Endothelial cell of umbilical vein (primary cell): Measurements from ENCODE around the gene PNPLA1. TPM values are rescaled to one million over a fixed set of nuclear protein-coding genes. Genes with fewer than 3 reads are reported as not detected.

Experiments
- BruUV-seq: library from RNA; stranded (reverse); fragments of 400-500 nt; replicated peaks from 2 replicates; lab custom pipeline; 2021; lab: Mats Ljungman, UMichigan
- CTCF ChIA-PET: fragments of 300-600, 350-600 bp; sonication (Branson Sonifier 250); formaldehyde crosslinking; loops from one replicate; lab custom pipeline; 2021; ENCODE audit warnings: antibody characterized with exemption, inconsistent platforms; lab: Charles Lee
- POLR2A ChIA-PET: fragments of 300-600, 350-600 bp; sonication (Branson Sonifier 250); formaldehyde crosslinking; loops from one replicate; lab custom pipeline; 2021; ENCODE audit warnings: antibody characterized with exemption, inconsistent platforms; lab: Charles Lee
- DNase-seq: peaks from one replicate; pipeline ENCODE4 v3.0.0-alpha.2; 2011; ENCODE audit warnings: low read depth, low spot score
- FAIRE-seq: peaks from 2 replicates; lab custom pipeline; 2011; peaks lifted over from hg19 to GRCh38; lab: Jason Lieb, UNC
- H2AFZ ChIP-seq: 2 replicates; pipeline ENCODE4 v1.6.0; 2012; ENCODE audit warnings: low read depth, low read length, control low read depth, inconsistent platforms
- H3K27ac ChIP-seq: 2 replicates; pipeline ENCODE4 v1.5.1; 2011; ENCODE audit warnings: low read depth, mild to moderate bottlenecking, control low read depth, low read length, moderate library complexity; ENCODE audit not compliant: insufficient read depth
- H3K27me3 ChIP-seq, 2 experiments: 2 replicates each; pipeline versions ENCODE4 v1.6.0 to v1.6.1; 2011; ENCODE audit warnings: low read length in 2 of 2, mixed read lengths in 1 of 2; ENCODE audit not compliant: control insufficient read depth in 2 of 2, insufficient read depth in 2 of 2
- H3K36me3 ChIP-seq, 2 experiments: 2 replicates in 1 of 2; 3 replicates in 1 of 2; pipeline ENCODE4 v1.5.1; 2011; ENCODE audit warnings: low read length in 2 of 2, mild to moderate bottlenecking in 1 of 2, moderate library complexity in 1 of 2; ENCODE audit not compliant: control insufficient read depth in 2 of 2, insufficient read depth in 2 of 2; ENCODE audit errors: extremely low read depth in 1 of 2
- H3K4me1 ChIP-seq: 3 replicates; pipeline ENCODE4 v1.5.1; 2011; ENCODE audit warnings: mild to moderate bottlenecking, low read length; ENCODE audit not compliant: control insufficient read depth, insufficient read depth; ENCODE audit errors: extremely low read depth
- H3K4me2 ChIP-seq: 2 replicates; pipeline ENCODE4 v1.6.1; 2011; ENCODE audit warnings: low read length, control low read depth, mixed read lengths; ENCODE audit not compliant: insufficient read depth
- H3K4me3 ChIP-seq, 3 experiments: fragments of 200-600 bp in 1 of 3; sonication (generic), shearing (Covaris generic) in 1 of 3; replicated peaks in 1 of 3; 2 replicates each; pipeline ENCODE4 v1.5.1; 2011 to 2016; ENCODE audit warnings: control low read depth in 3 of 3, low read length in 3 of 3, mild to moderate bottlenecking in 2 of 3, inconsistent platforms in 1 of 3, low read depth in 1 of 3, moderate library complexity in 1 of 3; ENCODE audit not compliant: insufficient read depth in 1 of 3
- H3K79me2 ChIP-seq: 2 replicates; pipeline ENCODE4 v1.6.0; 2012; ENCODE audit warnings: low read length, inconsistent platforms; ENCODE audit not compliant: control insufficient read depth, insufficient read depth
- H3K9ac ChIP-seq: replicated peaks from 2 replicates; pipeline ENCODE3; 2011; ENCODE audit warnings: low read length, control low read depth; ENCODE audit not compliant: insufficient read depth; ENCODE audit errors: extremely low read depth
- H3K9me1 ChIP-seq: replicated peaks from 3 replicates; pipeline ENCODE4 v1.6.0; 2011; ENCODE audit warnings: mild to moderate bottlenecking, low read length; ENCODE audit not compliant: control insufficient read depth, insufficient read depth; ENCODE audit errors: extremely low read depth
- H3K9me3 ChIP-seq: replicated peaks from 2 replicates; pipeline ENCODE4 v1.5.1; 2012; ENCODE audit warnings: low read length, inconsistent platforms; ENCODE audit not compliant: control insufficient read depth, insufficient read depth
- H4K20me1 ChIP-seq: replicated peaks from 2 replicates; pipeline ENCODE3; 2011; ENCODE audit warnings: mild to moderate bottlenecking, low read length; ENCODE audit not compliant: control insufficient read depth, insufficient read depth; ENCODE audit errors: extremely low read depth
- CTCF ChIP-seq, 2 donors: IDR thresholded peaks; 1 replicate in 1 of 2; 2 replicates in 1 of 2; pipeline ENCODE4 v1.5.1; 2011; ENCODE audit warnings: low read length in 2 of 2, mild to moderate bottlenecking in 2 of 2, moderate library complexity in 2 of 2, control low read depth in 1 of 2, inconsistent platforms in 1 of 2, low read depth in 1 of 2; ENCODE audit not compliant: insufficient read depth in 1 of 2; ENCODE audit errors: extremely low read depth in 1 of 2
- EZH2 ChIP-seq: IDR thresholded peaks from 2 replicates; pipeline ENCODE4 v1.6.1; 2012; ENCODE audit warnings: borderline replicate concordance, low read depth, mild to moderate bottlenecking, moderate library complexity, low read length, inconsistent platforms; ENCODE audit not compliant: severe bottlenecking
- FOS ChIP-seq: IDR thresholded peaks from 2 replicates; pipeline ENCODE4 v1.6.1; 2011; ENCODE audit warnings: mild to moderate bottlenecking, low read length, moderate library complexity, borderline replicate concordance; ENCODE audit not compliant: insufficient read depth
- GATA2 ChIP-seq: IDR thresholded peaks from 2 replicates; pipeline ENCODE4 v1.7.0; 2011; ENCODE audit warnings: low read depth, mild to moderate bottlenecking, moderate library complexity, mixed read lengths, low read length; ENCODE audit not compliant: insufficient read length, insufficient read depth
- JUN ChIP-seq: IDR thresholded peaks from 2 replicates; pipeline ENCODE4 v1.6.1; 2011; ENCODE audit warnings: borderline replicate concordance, low read depth; ENCODE audit not compliant: insufficient read length, insufficient read depth
- MAX ChIP-seq: IDR thresholded peaks from 2 replicates; pipeline ENCODE4 v1.6.1; 2011; ENCODE audit not compliant: insufficient read depth, insufficient read length
- MYC ChIP-seq: IDR thresholded peaks from one replicate; pipeline ENCODE4 v1.6.1; 2011; ENCODE audit warnings: mild to moderate bottlenecking, low read depth, low read length
- POLR2A ChIP-seq: IDR thresholded peaks from 2 replicates; pipeline ENCODE4 v1.6.1; 2012; ENCODE audit warnings: low read depth, mild to moderate bottlenecking, control low read depth, low read length
- POLR2AphosphoS5 ChIP-seq: IDR thresholded peaks from 2 replicates; pipeline ENCODE4 v1.6.1; 2012; ENCODE audit warnings: low read depth, mild to moderate bottlenecking, control low read depth, low read length, moderate library complexity; ENCODE audit not compliant: insufficient read depth
- dilution Hi-C: fragments of 300-500 bp; cut with MboI; formaldehyde crosslinking; loops from one replicate; pipeline ENCODE4 v1.15.0; 2019; ENCODE audit warnings: low sequenced_read_pairs; ENCODE audit not compliant: extremely low pct_ligation_motif_present
- intact Hi-C: fragments of 100-400 bp; cut with micrococcal nuclease; formaldehyde crosslinking; loops from one replicate; pipeline ENCODE4 v1.10.0; 2022
- polyA plus RNA-seq, 4 experiments: library from polyadenylated mRNA; depleted of rRNA in 3 of 4; stranded (reverse) in 3 of 4; unstranded in 1 of 4; fragments of >200 nt; gene quantifications; 2 replicates each; pipeline versions ENCODE4 v1.2.1 to v1.2.3, GENCODE V29; 2011 to 2012; ENCODE audit warnings: missing spikeins in 1 of 4
- total RNA-seq: library from RNA; stranded (reverse); gene quantifications from 2 replicates; pipeline ENCODE4 v1.2.3, GENCODE V29; 2021

Gene PNPLA1
- total and polyA plus RNA-seq, 2 donors (not counting 3 experiments of a cell fraction or from before 2014, with no cell fraction given) = not detected

GRCh38 chr6:36285797-36286196, 15.9 kb downstream of the PNPLA1 start:
- no TSS peak for BruUV-seq
- Histone ChIP-seq H3K36me3 (no peaks in the 10 kb centered on the region), H2AFZ (no peak overlapping the region), H3K4me2 (no peak overlapping the region), H4K20me1 (no peaks in the 10 kb centered on the region), H3K79me2 (no peaks in the 10 kb centered on the region), H3K27me3 (peaks cover 32 to 36% of the 10 kb centered on the region in 2 experiments), H3K9me3 (no peaks in the 10 kb centered on the region), H3K9ac (no peak overlapping the region), H3K9me1 (no peaks in the 10 kb centered on the region), H3K4me3 (no peak overlapping the region), H3K4me1 (peaks cover 13% of the 10 kb centered on the region), H3K27ac (no peak overlapping the region)
- POLR2A ChIA-PET = no interaction called here
- DNase-seq (no peak), FAIRE-seq (no peak)
- TF ChIP-seq POLR2A (no peak), POLR2AphosphoS5 (no peak), CTCF (IDR thresholded peaks at IDR 0.05; ENCODE audit: extremely low read depth in 1 of 2, insufficient read depth in 1 of 2, low read depth in 1 of 2, low read length in 2 of 2) (no peak), MAX (no peak), MYC (no peak), EZH2 (no peak), FOS (no peak), GATA2 (no peak), JUN (no peak)
- dilution Hi-C loops = no loop called here
- CTCF ChIA-PET = interaction anchor here (1.3 to 8.8 kb wide), 4 partner anchors 15 to 154 kb away, joined by 3 to 79 read pairs (median 6); no protein-coding TSS in a partner anchor
- intact Hi-C loops = no loop called here
